GM19328 (cell line): ENCODE data around the gene SLC22A3.
"Not testable (repeated sequence)": the region's sequence is repeated elsewhere in the genome, so short reads cannot be mapped to it uniquely, and the experiment has no call there.

Experiments used
- ATAC-seq: cut with Tn5 transposase; IDR thresholded peaks from one replicate; pipeline ENCODE4 v1.9.1; 2021; ENCODE audit warnings: mild to moderate bottlenecking, moderate library complexity; ENCODE audit not compliant: unreplicated experiment

Gene SLC22A3, protein sequence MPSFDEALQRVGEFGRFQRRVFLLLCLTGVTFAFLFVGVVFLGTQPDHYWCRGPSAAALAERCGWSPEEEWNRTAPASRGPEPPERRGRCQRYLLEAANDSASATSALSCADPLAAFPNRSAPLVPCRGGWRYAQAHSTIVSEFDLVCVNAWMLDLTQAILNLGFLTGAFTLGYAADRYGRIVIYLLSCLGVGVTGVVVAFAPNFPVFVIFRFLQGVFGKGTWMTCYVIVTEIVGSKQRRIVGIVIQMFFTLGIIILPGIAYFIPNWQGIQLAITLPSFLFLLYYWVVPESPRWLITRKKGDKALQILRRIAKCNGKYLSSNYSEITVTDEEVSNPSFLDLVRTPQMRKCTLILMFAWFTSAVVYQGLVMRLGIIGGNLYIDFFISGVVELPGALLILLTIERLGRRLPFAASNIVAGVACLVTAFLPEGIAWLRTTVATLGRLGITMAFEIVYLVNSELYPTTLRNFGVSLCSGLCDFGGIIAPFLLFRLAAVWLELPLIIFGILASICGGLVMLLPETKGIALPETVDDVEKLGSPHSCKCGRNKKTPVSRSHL

DNA sequence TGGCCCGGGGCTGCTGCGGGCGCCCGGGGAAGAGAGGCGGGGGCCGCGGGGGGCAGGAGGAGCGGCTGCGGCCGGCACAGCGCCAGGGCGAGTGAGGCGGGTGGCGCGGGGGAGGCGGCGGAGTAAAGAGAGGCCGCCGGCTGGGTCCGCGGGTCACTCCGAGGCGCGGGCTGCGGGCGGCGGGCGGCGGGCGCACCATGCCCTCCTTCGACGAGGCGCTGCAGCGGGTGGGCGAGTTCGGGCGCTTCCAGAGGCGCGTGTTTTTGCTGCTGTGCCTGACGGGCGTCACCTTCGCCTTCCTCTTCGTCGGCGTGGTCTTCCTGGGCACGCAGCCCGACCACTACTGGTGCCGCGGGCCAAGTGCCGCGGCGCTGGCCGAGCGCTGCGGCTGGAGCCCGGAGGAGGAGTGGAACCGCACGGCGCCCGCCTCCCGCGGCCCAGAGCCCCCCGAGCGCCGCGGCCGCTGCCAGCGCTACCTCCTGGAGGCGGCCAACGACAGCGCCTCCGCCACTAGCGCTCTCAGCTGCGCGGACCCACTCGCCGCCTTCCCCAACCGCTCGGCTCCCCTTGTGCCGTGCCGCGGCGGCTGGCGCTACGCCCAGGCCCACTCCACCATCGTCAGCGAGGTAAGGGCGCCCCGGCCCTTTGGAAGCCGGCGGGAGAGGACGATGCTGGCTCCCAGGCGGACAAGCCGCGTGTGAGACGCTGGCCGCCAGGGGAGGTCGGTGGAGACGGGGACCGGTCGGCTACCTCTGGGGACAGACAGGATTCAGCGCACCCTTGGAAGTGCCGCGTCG lies at the start of gene SLC22A3:
SLC22A3 (plus strand) TSS at position 156 of the 797 bp plus-strand sequence; CDS start at position 198, 42 bp downstream.
- ATAC-seq: no peak

DNA sequence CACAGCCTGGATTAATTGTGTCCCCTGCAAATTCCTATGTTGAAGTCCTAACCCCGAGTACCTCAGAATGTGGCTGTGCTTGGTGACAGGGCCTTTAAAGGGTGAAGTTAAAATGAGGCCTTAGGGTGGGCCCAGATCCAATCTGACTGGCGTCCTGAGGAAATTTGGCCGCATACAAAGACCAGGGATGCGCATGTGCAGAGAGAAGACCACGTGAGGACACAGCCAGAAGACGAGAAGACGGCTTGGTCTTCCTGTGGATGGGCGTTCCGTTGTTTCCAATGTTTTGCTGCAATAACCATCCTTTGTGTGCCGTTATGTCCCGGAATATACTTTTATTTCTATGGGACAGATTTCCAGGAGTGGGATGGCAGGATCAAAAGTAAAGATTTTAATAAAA lies 48.6 kb upstream of the SLC22A3 start:
- no peak for ATAC-seq

DNA sequence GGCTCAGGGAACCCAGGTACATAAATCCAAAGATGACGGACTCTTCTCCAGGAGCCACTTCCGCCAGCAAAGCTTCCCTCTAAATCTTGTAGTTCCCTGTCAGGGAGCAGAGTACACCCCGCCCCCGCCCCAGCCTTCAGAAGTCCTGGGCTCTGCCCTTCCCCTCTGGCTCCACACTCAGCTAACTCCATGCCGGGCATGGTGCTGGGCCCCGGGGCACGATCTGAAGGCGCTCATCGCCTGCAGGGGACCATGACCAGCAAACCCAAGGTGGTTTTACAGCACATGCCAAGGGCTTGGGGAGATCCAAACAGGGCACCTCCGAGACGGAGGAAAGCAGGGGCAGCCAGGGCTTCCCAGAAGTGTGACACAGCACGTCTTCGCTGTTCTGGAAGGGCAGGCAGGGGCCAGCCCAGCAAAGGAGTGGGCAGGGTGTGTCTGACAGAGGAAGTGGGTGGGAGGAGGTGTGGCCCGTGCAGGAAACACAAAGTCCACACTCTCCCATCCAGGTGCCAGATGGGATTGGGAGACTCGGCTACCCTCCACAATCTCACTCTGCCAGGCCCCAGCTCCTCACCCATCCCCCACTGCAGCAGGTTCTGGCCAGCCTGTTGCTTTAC lies 48.0 kb upstream of the SLC22A3 start:
- ATAC-seq: no peak

DNA sequence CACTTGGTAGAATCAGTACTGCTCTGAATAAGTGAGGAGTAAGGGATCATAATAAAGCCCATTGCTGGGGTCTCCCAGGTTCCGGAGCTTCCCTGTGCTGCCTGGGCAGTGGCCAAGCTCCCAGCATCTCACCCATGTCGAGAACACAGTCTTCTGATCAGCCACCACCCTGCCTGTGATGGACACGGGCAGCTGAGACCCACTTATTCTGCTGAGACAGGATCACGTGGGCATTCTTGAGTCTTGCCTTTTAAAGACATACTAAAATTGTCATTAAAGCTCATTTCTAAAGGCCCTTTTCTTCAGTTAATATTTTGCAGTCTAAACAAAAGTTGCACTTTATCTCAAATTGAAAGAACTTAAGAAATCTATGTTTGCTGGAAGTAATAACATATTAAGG lies 46.8 kb upstream of the SLC22A3 start:
- ATAC-seq: no peak

DNA sequence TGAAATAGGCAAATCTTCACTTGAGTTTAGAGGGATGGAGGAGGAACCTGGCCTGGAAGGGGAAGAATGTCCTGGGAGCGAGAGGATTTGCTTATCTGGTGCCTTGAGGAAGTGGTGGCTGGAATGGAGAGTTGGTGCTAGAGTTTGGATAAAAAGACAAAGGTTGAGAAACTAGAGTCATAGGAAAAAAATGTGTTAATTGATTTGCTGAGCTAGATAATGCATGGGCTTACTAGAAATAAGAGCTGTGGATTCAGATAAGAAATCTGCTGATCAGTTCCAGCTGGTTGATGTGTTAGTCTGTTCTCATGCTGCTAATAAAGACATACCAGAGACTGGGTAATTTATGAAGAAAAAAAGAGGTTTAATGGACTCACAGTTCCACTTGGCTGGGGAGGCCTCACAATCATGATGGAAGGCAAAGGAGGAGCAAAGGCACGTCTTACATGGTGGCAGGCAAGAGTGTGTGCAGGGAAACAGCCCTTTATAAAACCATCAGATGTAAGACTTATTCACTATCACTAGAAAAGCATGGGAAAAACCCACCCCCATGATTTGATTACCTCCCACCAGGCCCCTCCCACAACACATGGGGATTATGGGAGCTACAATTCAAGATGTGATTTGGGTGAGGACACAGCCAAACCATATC lies 45.6 kb upstream of the SLC22A3 start:
- ATAC-seq: not testable (repeated sequence)

DNA sequence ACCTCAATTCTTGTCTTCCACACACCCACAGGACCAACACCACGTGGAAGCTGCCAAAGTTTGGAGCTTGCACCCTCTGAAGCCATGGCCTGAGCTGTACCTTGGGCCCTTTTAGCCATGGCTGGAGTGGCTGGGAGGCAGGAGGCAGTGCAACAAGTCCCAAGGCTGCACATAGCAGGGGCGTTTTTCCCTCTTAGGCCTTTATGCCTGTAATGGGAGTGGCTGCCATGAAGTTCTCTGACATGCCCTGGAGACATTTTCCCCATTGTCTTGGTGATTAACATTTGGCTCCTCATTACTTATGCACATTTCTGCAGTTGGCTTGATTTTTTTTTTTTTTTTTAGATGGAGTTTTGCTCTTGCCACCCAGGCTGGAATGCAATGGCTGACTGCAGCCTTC lies 44.4 kb upstream of the SLC22A3 start:
- ATAC-seq: no peak

DNA sequence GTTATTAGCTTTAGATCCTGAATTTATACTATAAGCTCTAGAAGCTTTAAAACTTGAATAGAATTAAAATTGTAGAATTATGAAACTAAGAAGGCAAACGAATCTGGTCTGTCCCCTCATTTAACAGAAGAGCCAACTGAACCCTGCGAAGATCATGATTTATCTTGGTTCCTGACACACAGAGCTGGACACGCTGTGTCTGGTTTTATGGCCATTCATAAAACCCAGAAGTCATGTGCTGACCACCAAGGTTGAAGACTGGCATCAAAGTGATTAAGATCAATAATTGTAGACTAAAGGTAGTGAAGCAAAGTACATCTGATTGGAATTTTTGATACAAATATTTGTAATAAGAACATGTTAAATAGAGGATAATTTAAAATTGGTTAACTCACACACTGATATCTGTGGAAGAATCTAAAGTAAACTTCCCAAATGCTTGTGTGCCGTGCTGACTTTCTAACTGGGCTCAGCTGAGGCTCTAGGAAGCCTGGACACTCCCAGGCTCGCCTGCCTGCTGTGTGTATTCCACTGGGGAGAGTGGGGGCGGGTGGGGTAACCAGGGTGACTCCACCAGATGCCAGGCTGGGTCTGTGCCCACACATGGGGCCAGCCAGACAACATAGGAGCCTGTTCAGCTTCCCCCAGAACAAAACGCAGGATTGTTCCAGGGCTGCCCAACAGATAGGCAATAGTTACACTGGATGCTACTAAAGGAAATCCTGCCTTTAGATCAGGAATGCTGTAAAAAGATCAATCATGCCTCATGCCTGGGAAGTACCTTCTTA lies 42.1 kb upstream of the SLC22A3 start:
- no peak for ATAC-seq

DNA sequence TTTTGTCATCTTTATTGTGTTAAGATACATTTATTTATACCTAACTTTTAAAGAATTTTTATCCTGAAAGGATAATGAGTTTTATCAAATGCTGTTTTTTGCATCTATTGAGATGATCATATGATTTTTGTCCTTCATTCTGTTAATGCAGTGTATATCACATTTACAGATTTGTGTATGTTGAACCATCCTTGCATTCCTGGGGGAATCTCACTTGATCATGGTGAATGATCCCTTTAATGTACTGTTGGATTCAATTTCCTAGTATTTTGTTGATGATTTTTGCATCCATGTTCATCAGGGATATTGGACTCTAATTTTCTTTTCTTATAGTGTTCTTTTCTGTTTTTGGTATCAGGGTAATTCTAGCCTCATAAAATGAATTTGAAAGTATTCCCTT lies 38.5 kb upstream of the SLC22A3 start:
- no peak for ATAC-seq

DNA sequence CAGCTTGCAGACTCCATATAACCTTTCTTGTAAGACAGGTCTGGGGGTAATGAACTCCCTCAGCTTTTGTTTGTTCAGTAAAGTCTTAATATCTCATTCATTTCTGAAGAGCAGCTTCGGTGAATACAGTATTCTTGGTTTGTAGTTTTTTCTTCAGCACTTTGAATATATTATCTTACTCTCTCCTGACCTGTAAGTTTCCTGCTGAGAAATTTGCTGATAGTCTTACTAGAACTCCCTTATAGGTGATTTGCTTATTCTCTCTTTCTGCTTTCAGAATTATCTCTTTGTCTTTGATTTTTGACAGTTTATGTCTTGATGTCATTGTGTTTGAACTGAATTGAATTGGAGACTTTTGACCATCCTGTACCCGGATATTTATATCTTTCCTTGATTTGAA lies 35.3 kb upstream of the SLC22A3 start:
- no peak for ATAC-seq

DNA sequence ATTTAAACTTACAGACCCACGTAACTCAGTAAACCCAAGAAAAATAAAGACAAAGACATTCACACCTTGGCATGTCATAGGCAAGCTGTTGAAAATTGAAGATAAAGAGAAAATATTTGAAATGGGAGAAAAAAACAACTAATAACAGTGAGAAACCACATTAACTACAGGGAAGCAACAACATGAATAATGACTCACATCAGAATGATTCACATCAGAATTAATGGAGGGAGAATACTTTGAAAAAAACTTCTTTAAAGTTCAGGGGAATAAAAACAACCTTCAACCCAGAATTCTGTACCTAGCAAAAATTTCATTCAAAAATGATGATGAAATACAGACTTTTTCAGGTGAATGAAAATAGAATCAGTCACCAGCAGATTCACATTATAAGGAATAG lies 32.9 kb upstream of the SLC22A3 start:
- ATAC-seq: no peak

DNA sequence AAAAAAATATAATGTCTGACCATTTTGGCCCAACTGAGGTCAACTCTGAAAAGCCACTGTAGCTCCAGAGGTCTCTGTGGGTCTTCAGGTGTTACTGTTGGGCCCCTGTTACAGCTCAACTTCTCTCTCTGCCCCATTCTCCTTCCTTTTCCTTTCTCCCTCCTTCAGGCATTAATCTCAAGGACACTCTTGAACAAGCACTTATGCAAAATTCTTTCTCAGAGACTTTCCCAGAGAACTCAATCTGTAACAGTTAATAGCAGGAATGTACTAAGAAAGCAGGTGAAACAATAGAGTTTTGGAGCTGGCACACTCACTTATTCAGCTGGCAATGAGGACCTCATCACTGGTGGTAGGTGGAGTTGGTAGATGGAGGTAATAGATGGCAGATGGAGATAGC lies 31.9 kb upstream of the SLC22A3 start:
- ATAC-seq: no peak

DNA sequence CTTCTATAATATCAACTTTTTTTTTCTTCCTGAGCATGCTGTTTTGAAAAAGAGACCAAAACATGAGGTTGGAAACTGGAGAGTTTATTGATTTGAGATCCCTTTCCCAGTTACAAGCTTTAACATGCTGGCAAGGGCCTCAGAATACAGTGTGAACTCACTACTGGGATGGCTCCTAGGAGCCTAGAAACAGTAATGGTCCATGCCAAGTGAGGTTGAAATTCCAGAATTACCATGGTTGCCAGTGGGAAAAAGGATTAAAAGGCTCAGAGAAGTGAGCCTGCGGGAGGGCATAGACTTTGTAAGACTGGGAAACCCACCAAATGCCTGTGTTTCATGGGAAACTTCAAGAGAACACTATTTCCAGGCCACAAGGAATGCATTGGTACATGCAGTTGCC lies 28.9 kb upstream of the SLC22A3 start:
- no peak for ATAC-seq

DNA sequence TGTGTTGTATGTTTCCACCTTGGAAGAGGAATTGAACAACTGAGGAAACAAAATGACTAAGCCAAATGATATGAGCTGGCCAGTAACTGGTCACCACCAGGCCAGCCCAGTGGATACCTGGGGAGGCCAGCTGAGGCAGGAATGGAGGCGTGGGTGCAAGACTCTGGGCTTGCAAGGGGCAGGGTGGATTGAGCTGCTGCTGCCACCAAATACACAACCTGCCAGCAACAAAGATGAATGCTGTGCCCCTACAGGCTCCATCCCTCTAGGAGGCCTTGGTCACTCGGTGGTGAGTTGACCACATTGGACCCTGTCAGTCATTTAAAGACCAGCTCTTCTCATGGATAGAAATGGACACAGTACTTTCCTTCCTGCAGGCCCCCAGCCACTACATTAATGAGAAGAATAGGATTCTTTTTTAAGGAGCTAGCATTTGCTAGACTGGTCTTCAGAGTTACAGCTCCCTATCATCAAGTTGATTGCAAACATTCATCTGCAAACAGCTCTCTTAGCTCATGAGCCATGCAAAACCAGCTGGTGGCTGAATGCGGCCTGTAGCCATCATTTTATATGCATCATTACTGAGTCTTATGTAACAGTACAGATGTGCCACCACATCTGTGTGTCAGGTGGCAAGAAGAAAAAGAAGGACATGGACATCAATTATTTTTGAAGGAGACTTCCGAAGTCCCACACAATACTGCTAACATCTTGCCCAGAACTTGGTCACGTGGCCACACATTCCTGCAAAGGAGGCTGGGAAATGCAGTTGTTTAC lies 26.3 kb upstream of the SLC22A3 start:
- no peak for ATAC-seq

DNA sequence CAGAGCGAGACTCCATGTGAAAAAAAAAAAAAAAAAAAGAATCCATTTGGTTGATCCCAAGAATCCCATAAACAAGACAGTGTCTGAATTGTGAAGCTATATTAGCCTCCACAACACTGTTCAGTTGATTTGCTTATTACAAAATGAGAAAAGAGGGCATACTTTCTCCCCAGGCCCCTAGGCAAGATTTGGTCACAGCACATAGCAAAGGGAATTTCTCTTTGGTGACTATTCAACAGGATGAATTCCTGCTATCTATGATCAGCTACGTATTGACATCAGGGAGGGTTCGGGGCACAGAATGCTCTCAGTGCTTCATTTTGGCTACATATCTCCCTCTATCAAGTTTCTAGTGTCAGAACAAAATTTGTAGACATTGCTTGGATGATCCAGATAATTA lies 20.2 kb upstream of the SLC22A3 start:
- ATAC-seq: no peak

DNA sequence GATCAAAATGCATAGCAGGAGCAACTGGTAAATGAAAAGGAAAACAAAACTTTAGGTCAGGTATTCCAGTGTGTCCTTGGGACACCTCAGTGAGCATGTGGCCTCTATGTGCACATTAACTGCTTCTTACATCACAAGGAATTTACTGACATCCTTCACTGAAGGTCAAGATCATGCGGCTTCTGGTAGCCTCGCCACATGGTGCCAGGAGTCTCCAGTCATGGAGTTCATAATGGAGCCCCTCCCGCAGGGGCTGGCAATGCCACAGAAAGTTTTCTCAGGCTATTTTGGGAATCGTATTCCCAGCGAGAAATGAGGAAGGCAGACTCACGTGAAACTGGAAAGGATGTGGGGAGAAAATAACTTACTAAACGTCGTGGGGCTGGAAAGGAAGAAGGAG lies 19.7 kb upstream of the SLC22A3 start:
- ATAC-seq: no peak

DNA sequence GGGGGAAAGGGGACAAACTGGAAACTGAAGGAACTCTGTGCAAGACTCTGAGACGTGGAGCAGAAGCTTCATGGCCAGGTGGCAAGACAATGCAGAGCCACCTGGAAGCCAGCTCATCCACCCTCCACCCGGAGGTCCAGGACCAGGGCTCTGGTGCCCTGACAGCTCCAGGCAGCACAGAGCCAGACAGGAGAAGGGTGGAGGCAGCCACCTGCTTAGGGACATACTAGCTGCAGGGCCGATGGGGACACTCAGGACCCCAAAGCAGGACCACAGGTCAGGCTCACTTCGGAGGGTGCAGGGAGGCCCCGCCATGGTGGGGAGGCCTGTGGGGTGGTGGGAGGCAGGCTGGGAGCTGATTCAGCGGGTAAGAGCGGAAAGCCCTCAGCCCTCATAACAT lies 19.0 kb upstream of the SLC22A3 start:
- no peak for ATAC-seq

DNA sequence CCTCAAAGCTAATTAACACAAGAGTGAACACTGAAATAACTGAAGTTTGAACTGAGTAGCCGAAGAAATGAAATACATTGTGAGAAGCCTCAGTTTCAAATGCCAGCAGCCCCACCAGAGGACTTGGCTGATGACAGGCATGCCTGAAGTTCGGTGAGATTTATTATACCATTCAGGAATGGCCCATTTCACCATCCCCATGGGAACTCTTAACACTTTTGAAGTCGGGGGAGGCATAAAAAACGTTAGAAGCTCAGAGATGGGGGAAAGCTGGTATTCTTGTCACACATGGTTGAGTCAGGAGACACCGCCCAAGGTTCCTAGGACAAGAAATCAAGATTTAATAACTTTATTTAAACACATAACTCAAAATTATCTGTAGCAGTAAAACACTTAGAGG lies 17.6 kb upstream of the SLC22A3 start:
- no peak for ATAC-seq

DNA sequence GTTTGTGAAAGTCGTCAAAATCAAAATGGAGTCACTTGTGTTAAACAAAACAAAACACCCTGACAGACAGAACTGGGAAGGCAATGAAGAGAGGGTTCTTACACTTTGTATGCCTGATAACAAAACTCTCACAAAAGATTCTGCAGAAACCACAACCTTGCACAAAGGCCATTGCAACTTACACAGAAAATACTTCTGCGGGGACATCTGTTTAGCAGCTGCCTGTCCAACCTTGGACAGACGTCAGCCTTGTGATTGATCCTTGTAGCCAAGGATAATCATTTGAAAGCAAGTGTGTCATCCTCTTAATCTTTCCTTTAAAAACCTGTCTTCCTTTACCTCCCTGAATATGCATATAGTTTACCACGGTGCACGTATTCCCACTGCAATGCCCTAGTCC lies 17.0 kb upstream of the SLC22A3 start:
- ATAC-seq: no peak

DNA sequence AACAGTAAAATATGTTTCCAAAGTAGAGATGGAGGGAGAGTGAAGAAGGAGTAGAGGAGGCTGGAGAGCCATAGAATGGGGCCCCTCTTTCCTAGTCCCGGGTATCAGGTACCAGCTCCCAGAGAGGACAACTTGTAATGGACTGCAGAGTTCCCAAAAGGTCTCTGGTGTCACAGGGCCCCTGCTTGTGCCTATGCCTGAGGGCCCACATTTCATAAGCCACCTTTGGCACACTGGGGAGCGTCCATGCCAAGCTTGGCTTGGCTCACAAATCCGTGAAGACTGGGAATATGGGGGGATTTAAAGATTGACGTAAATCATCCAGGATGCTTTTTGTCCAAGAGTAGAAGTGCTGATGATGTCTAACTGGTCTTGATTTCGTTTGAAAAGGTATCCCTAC lies 16.4 kb upstream of the SLC22A3 start:
- no peak for ATAC-seq
